ENCODE data around the gene CCDC120. TPM values are rescaled to one million over a fixed set of nuclear protein-coding genes. Genes with fewer than 3 reads are reported as not detected.

CCDC120 gene
- total RNA-seq, 3 donors from 2014 or later, result 0.80 to 6.3 (median 4.3) TPM

DNA sequence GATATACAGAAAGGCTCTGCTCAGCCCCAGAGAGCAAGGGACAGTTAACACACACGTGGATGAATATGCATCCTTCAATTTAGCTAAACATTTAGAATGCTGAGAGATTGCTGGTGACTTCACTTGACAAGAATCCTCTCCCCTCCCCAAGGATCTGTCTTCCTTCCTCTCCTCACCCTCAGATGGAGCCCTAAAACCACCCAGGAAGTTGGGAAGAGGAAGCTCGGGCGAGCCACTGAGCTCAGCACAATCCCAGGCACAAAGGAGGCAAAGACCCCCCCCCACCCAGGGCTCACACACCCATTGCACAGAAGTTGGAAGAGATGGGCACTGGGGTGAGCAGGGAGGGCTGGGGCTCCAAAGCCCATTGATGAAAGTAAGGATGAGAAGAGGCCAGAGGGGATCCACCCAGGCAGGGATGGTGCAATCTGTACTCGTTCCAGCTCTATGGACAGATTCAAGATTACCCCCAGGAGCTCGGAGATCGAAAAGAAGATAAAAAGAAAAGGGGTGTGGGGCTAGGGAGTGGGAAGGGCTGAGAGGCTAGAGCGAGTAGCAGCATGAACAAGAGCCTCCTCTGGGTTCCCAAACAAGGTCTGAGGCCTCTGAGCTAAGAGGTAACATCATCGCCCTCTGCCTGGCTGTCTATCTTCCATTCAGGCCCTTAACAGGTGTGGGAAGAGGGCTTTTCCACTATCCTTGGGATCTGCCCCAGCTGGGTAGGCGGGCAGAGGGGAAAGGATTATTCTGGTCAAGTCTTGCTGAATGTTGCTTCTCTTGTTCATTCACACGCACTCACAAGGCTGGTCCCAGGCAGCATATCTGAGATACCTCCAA is 16.8 kb upstream of the CCDC120 start:
- no peak for DNase-seq (ENCODE audit: low spot score in 2 of 2)
- Histone ChIP-seq H3K4me1 (peaks cover 0 to 5% of the 10 kb centered on the region in 2 donors), H3K36me3 (no peaks in the 10 kb centered on the region), H3K27ac (peak overlapping the region; percentile 98 to 100), H3K9me3 (peaks cover 0 to 4% of the 10 kb centered on the region in 2 donors), H3K4me3 (peak overlapping the region; percentile 71 to 91 (median 79)), H3K27me3 (no peaks in the 10 kb centered on the region)
- TF ChIP-seq POLR2AphosphoS5 (IDR thresholded peaks at IDR 0.05) (no peak), CTCF (IDR thresholded peaks at IDR 0.05) (no peak), POLR2A (IDR thresholded peaks at IDR 0.05) (no peak)
- intact Hi-C loops (cut with DNase I; ENCODE audit: low total_unique reads), result no loop called here

- TF ChIP-seq POLR2AphosphoS5 (IDR thresholded peaks at IDR 0.05) (no peak), CTCF (IDR thresholded peaks at IDR 0.05) (no peak), POLR2A (IDR thresholded peaks at IDR 0.05) (no peak)
- DNase-seq (ENCODE audit: low spot score in 2 of 2), result no peak
- peak overlapping the region; percentile 98 to 100 for H3K27ac ChIP-seq
- peaks cover 0 to 4% of the 10 kb centered on the region in 2 donors for H3K9me3 ChIP-seq
- intact Hi-C loops (cut with DNase I; ENCODE audit: low total_unique reads), result no loop called here
- H3K27me3 ChIP-seq, result no peaks in the 10 kb centered on the region
- no peaks in the 10 kb centered on the region for H3K36me3 ChIP-seq
- peaks cover 0 to 5% of the 10 kb centered on the region in 2 donors for H3K4me1 ChIP-seq
- peak overlapping the region; percentile 71 to 91 (median 79) for H3K4me3 ChIP-seq
Measured at GRCh38 chrX:49042581-49043219, 16.1 kb upstream of the CCDC120 start.

GRCh38 chrX:49043220-49043986 is 15.4 kb upstream of the CCDC120 start, which contains the start of gene TFE3:
TSS of gene TFE3 (minus strand) at chrX:49043357. CDS start at chrX:49043226, 131 bp downstream.
- H3K4me3 ChIP-seq, result peak within 1 kb of the TSS; percentile 71 to 91 (median 79)
- peaks cover 0 to 5% of the 10 kb centered on the region in 2 donors for H3K4me1 ChIP-seq
- TF ChIP-seq POLR2A (IDR thresholded peaks at IDR 0.05), result peak; percentile 49
- peak; percentile 26 to 70 (median 61) for TF ChIP-seq POLR2AphosphoS5 (IDR thresholded peaks at IDR 0.05)
- TF ChIP-seq CTCF (IDR thresholded peaks at IDR 0.05), result peak in 2 of 3 donors; percentile 45 to 53
- H3K9me3 ChIP-seq, result peaks cover 0 to 4% of the 10 kb centered on the region in 2 donors
- DNase-seq (ENCODE audit: low spot score in 2 of 2), result peak; percentile 96 to 99
- H3K36me3 ChIP-seq, result no peaks in the 10 kb centered on the region
- no peaks in the 10 kb centered on the region for H3K27me3 ChIP-seq
- peak within 1 kb of the TSS; percentile 98 to 100 for H3K27ac ChIP-seq
- intact Hi-C loops (cut with DNase I; ENCODE audit: low total_unique reads), result no loop called here

- TF ChIP-seq CTCF (IDR thresholded peaks at IDR 0.05) (peak in 1 of 3 donors; percentile 3), POLR2AphosphoS5 (IDR thresholded peaks at IDR 0.05) (peak in 1 of 3 donors; percentile 18), POLR2A (IDR thresholded peaks at IDR 0.05) (no peak)
- peaks cover 0 to 4% of the 10 kb centered on the region in 2 donors for H3K9me3 ChIP-seq
- H3K27me3 ChIP-seq, result no peaks in the 10 kb centered on the region
- no peaks in the 10 kb centered on the region for H3K36me3 ChIP-seq
- peak overlapping the region in 2 of 3 donors; percentile 46 to 71 for H3K4me3 ChIP-seq
- no peak for DNase-seq (ENCODE audit: low spot score in 2 of 2)
- intact Hi-C loops (cut with DNase I; ENCODE audit: low total_unique reads), result no loop called here
- peaks cover 0 to 5% of the 10 kb centered on the region in 2 donors for H3K4me1 ChIP-seq
- H3K27ac ChIP-seq, result peak overlapping the region; percentile 73 to 80
Measured at GRCh38 chrX:49043987-49044281, 14.9 kb upstream of the CCDC120 start.
